Kasumi-1 (cell line): ENCODE measurements around the gene PDZRN4.
"Not testable (repeated sequence)": the region's sequence is repeated elsewhere in the genome, so short reads cannot be mapped to it uniquely, and the experiment has no call there.

Experiments
- DNase-seq, 2 experiments: peaks; one replicate each; lab custom pipeline; 2025; lab: John Stamatoyannopoulos, UW

The PDZRN4 gene

GRCh38 chr12:41286426-41286825 lies 98.3 kb downstream of the PDZRN4 start:
- no peak for DNase-seq

GRCh38 chr12:41287500-41288141 lies 99.5 kb downstream of the PDZRN4 start:
- no peak for DNase-seq

- no peak for DNase-seq
These were observed 100.2 kb downstream of the PDZRN4 start for GRCh38 chr12:41288142-41288811.

- DNase-seq = no peak
These were observed 101.4 kb downstream of the PDZRN4 start for GRCh38 chr12:41289501-41289900.

- no peak for DNase-seq
These were observed 104.9 kb downstream of the PDZRN4 start for GRCh38 chr12:41293011-41293410.

GRCh38 chr12:41293461-41293860 lies 105.3 kb downstream of the PDZRN4 start:
- DNase-seq = no peak

GRCh38 chr12:41302979-41303403 lies 114.9 kb downstream of the PDZRN4 start:
- no peak for DNase-seq

GRCh38 chr12:41304526-41304925 lies 116.4 kb downstream of the PDZRN4 start:
- DNase-seq = no peak

GRCh38 chr12:41310367-41310766 lies 122.2 kb downstream of the PDZRN4 start:
- DNase-seq = no peak

GRCh38 chr12:41311883-41312282 lies 123.8 kb downstream of the PDZRN4 start:
- DNase-seq = no peak

GRCh38 chr12:41312451-41312850 lies 124.3 kb downstream of the PDZRN4 start:
- not testable (repeated sequence) for DNase-seq

- DNase-seq = no peak
These were observed 137.2 kb downstream of the PDZRN4 start for GRCh38 chr12:41325336-41325735.

- DNase-seq = peak in 1 of 2 experiments; percentile 4
These were observed 139.2 kb downstream of the PDZRN4 start for GRCh38 chr12:41327096-41327895.

- DNase-seq = no peak
These were observed 145.9 kb downstream of the PDZRN4 start for GRCh38 chr12:41333974-41334373.

GRCh38 chr12:41334390-41334789 lies 146.3 kb downstream of the PDZRN4 start:
- DNase-seq = no peak

- no peak for DNase-seq
These were observed 148.0 kb downstream of the PDZRN4 start for GRCh38 chr12:41336041-41336549.

GRCh38 chr12:41339784-41340183 lies 151.7 kb downstream of the PDZRN4 start:
- DNase-seq = peak; percentile 89 to 94

- no peak for DNase-seq
These were observed 156.8 kb downstream of the PDZRN4 start for GRCh38 chr12:41344776-41345470.

GRCh38 chr12:41348198-41348597 lies 160.1 kb downstream of the PDZRN4 start:
- DNase-seq = no peak

- no peak for DNase-seq
These were observed 168.1 kb downstream of the PDZRN4 start for GRCh38 chr12:41356181-41356580.

GRCh38 chr12:41361738-41362137 lies 173.6 kb downstream of the PDZRN4 start:
- no peak for DNase-seq

GRCh38 chr12:41362510-41362909 lies 174.4 kb downstream of the PDZRN4 start:
- DNase-seq = no peak
